A549 (cell line): ENCODE data around the gene VSIG4.

Experiments
- CTCF ChIP-seq: fragments of >200 bp; sonication (Bioruptor Twin); formaldehyde crosslinking; IDR thresholded peaks from 3 replicates; pipeline ENCODE4 v1.5.1; 2016
- EHF ChIP-seq: fragments of 250-450 bp; sonication (Bioruptor Pico); IDR thresholded peaks from 2 replicates; pipeline ENCODE4 v1.5.0; 2020; ENCODE audit warnings: mild to moderate bottlenecking
- EP300 ChIP-seq, 2 experiments: fragments of >200 bp; sonication (Bioruptor Twin); formaldehyde crosslinking; IDR thresholded peaks; 2 replicates in 1 of 2; 3 replicates in 1 of 2; pipeline ENCODE4 v1.6.1; 2016 to 2017
- GATA3 ChIP-seq: IDR thresholded peaks from 2 replicates; pipeline ENCODE4 v1.6.1; 2012; ENCODE audit warnings: borderline replicate concordance
- HES2 ChIP-seq: fragments of >200 bp; sonication (Bioruptor Twin); formaldehyde crosslinking; IDR thresholded peaks from 2 replicates; pipeline ENCODE4 v1.6.1; 2016
- MAX ChIP-seq: IDR thresholded peaks from 2 replicates; pipeline ENCODE4 v1.6.1; 2012
- POLR2A ChIP-seq: IDR thresholded peaks from 2 replicates; pipeline ENCODE4 v1.6.1; 2012; ENCODE audit warnings: mild to moderate bottlenecking, low read length
- POLR2AphosphoS2 ChIP-seq: conservative IDR thresholded peaks from 2 replicates; pipeline ENCODE4 v1.6.1; 2012; ENCODE audit warnings: low read length, improper control_type of control experiment, inconsistent platforms
- REST ChIP-seq: fragments of 200-600 bp; sonication (generic); IDR thresholded peaks from 2 replicates; pipeline ENCODE4 v1.6.1; 2016; ENCODE audit warnings: antibody characterized with exemption, mild to moderate bottlenecking, moderate library complexity
- RFX5 ChIP-seq: fragments of 450-650 bp; IDR thresholded peaks from 2 replicates; pipeline ENCODE4 v1.7.1; 2014; ENCODE audit warnings: antibody characterized with exemption, mild to moderate bottlenecking, moderate library complexity
- TFCP2L1 ChIP-seq: fragments of 250-450 bp; sonication (Bioruptor Pico); IDR thresholded peaks from 2 replicates; pipeline ENCODE4 v1.5.0; 2021; ENCODE audit warnings: mild to moderate bottlenecking
- USF2 ChIP-seq: fragments of 450-650 bp; IDR thresholded peaks from 2 replicates; pipeline ENCODE4 v1.6.1; 2014; ENCODE audit warnings: antibody characterized with exemption

- TF ChIP-seq CTCF: no peak
- TF ChIP-seq POLR2A: no peak
- no peak for TF ChIP-seq REST
- TF ChIP-seq USF2: no peak
- no peak for TF ChIP-seq EP300 (IDR thresholded peaks at IDR 0.05)
- no peak for TF ChIP-seq MAX
- no peak for TF ChIP-seq POLR2AphosphoS2
- TF ChIP-seq RFX5: no peak
- no peak for TF ChIP-seq EHF
- TF ChIP-seq TFCP2L1 (CRISPR knock-in tag): no peak
- no peak for TF ChIP-seq HES2
- TF ChIP-seq GATA3: no peak
Observed at GRCh38 chrX:66019974-66020373, 19.9 kb downstream of the VSIG4 start.
